ENCODE results near the gene SCNN1A. TPM values are rescaled to one million over a fixed set of nuclear protein-coding genes. Genes with fewer than 3 reads are reported as not detected.
"Not testable (repeated sequence)": the region's sequence is repeated elsewhere in the genome, so short reads cannot be mapped to it uniquely, and the experiment has no call there.

The SCNN1A gene
- total and polyA plus RNA-seq, 2 donors (not counting 3 experiments of a cell fraction or from before 2014, with no cell fraction given): 0.12 to 0.18 TPM

DNA sequence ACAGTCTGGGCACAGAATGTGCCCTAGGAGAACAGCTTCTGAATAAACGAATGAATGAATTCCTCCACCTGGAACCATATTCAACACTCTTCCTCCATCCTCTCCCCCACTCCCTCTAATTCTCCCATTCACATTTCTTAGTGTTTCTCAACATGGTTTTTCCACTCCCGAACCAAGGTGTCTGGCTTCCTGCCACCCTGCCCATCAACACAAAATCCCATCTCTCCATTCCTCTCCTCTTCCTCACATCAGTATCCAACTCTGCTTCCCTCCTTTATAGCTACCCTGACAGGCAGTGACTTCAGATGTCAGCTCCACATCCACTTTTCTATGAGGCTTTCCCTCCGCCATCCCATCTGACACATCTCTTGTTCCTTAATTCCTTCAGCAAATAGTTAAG, 36.4 kb downstream of the SCNN1A start:
- FAIRE-seq (peak; percentile 31), DNase-seq (ENCODE audit: low read depth, low spot score) (no peak)
- dilution Hi-C loops (cut with MboI; ENCODE audit: extremely low pct_ligation_motif_present, low sequenced_read_pairs): no loop called here
- Histone ChIP-seq H3K4me1 (ENCODE audit: control insufficient read depth, extremely low read depth, insufficient read depth, low read length) (peaks cover 57% of the 10 kb centered on the region), H3K9me1 (replicated peaks; ENCODE audit: control insufficient read depth, extremely low read depth, insufficient read depth, low read length) (no peaks in the 10 kb centered on the region), H2AFZ (ENCODE audit: low read depth, low read length) (no peak overlapping the region), H3K9ac (replicated peaks; ENCODE audit: extremely low read depth, insufficient read depth, low read length) (peak overlapping the region; percentile 80), H3K27ac (ENCODE audit: insufficient read depth, low read depth, low read length) (peak overlapping the region; percentile 69), H3K4me3 (replicated peaks in 1 of 3; ENCODE audit: insufficient read depth in 1 of 3, low read depth in 1 of 3, low read length in 3 of 3) (peak overlapping the region in 2 of 3 experiments; percentile 89 to 98), H4K20me1 (replicated peaks; ENCODE audit: control insufficient read depth, extremely low read depth, insufficient read depth, low read length) (no peaks in the 10 kb centered on the region), H3K9me3 (replicated peaks; ENCODE audit: control insufficient read depth, insufficient read depth, low read length) (no peaks in the 10 kb centered on the region), H3K27me3 (ENCODE audit: control insufficient read depth in 2 of 2, insufficient read depth in 2 of 2, low read length in 2 of 2) (no peaks in the 10 kb centered on the region), H3K4me2 (ENCODE audit: insufficient read depth, low read length) (peak overlapping the region; percentile 91), H3K79me2 (ENCODE audit: control insufficient read depth, insufficient read depth, low read length) (peaks cover 70% of the 10 kb centered on the region), H3K36me3 (ENCODE audit: control insufficient read depth in 2 of 2, extremely low read depth in 1 of 2, insufficient read depth in 2 of 2, low read length in 2 of 2) (peaks cover 0 to 3% of the 10 kb centered on the region in 2 experiments)
- ChIA-PET CTCF (interaction anchor here (0.8 to 4.5 kb wide), 10 partner anchors 12 to 127 kb away, joined by 3 to 26 read pairs (median 6); partner anchors contain the start of gene LTBR), POLR2A (interaction anchor here (0.6 to 1.5 kb wide), 5 partner anchors 16 to 195 kb away, joined by 3 to 6 read pairs (median 4); no protein-coding TSS in a partner anchor)
- TF ChIP-seq POLR2AphosphoS5 (IDR thresholded peaks at IDR 0.05; ENCODE audit: insufficient read depth, low read depth, low read length): no peak
- TF ChIP-seq FOS (IDR thresholded peaks at IDR 0.05; ENCODE audit: borderline replicate concordance, insufficient read depth, low read length): no peak
- TF ChIP-seq JUN (IDR thresholded peaks at IDR 0.05; ENCODE audit: borderline replicate concordance, insufficient read depth, insufficient read length, low read depth): no peak
- no peak for TF ChIP-seq POLR2A (IDR thresholded peaks at IDR 0.05; ENCODE audit: low read depth, low read length)
- TF ChIP-seq, protein P1, sequence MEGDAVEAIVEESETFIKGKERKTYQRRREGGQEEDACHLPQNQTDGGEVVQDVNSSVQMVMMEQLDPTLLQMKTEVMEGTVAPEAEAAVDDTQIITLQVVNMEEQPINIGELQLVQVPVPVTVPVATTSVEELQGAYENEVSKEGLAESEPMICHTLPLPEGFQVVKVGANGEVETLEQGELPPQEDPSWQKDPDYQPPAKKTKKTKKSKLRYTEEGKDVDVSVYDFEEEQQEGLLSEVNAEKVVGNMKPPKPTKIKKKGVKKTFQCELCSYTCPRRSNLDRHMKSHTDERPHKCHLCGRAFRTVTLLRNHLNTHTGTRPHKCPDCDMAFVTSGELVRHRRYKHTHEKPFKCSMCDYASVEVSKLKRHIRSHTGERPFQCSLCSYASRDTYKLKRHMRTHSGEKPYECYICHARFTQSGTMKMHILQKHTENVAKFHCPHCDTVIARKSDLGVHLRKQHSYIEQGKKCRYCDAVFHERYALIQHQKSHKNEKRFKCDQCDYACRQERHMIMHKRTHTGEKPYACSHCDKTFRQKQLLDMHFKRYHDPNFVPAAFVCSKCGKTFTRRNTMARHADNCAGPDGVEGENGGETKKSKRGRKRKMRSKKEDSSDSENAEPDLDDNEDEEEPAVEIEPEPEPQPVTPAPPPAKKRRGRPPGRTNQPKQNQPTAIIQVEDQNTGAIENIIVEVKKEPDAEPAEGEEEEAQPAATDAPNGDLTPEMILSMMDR (IDR thresholded peaks at IDR 0.05; ENCODE audit: extremely low read depth in 1 of 2, insufficient read depth in 1 of 2, low read depth in 1 of 2, low read length in 2 of 2): no peak
- no peak for TF ChIP-seq GATA2 (IDR thresholded peaks at IDR 0.05; ENCODE audit: insufficient read depth, insufficient read length, low read depth, low read length)
- no peak for TF ChIP-seq EZH2 (IDR thresholded peaks at IDR 0.05; ENCODE audit: borderline replicate concordance, low read depth, low read length, severe bottlenecking)
- TF ChIP-seq MYC (IDR thresholded peaks at IDR 0.05; ENCODE audit: low read depth, low read length): no peak
- TF ChIP-seq, protein P2, sequence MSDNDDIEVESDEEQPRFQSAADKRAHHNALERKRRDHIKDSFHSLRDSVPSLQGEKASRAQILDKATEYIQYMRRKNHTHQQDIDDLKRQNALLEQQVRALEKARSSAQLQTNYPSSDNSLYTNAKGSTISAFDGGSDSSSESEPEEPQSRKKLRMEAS (IDR thresholded peaks at IDR 0.05; ENCODE audit: insufficient read depth, insufficient read length): no peak
- no TSS peak for BruUV-seq (replicated peaks)
- intact Hi-C loops (cut with micrococcal nuclease): loop anchor here (5.0 kb wide), 1 partner anchor 128 kb away; no protein-coding TSS in a partner anchor

DNA sequence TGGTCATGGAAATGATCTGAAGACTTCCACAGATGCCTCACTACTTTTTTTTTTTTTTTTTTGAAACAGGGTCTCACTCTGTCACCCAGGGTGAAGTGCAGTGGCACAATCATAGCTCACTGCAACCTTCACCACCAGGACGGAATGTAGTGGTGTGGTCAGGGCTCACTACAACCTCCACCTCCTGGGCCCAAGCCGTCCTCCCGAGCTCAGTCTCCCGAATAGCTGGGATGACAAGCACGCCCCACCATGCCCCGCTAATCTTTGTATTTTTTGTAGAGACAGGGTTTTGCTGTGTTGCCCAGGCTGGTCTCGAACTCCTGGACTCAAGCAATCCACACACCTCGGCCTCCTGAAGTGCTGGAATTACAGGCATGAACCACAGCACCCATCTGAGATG, 36.8 kb downstream of the SCNN1A start:
- ChIA-PET CTCF (interaction anchor here (1.1 to 4.5 kb wide), 7 partner anchors 11 to 127 kb away, joined by 4 to 26 read pairs (median 11); partner anchors contain the start of gene LTBR), POLR2A (interaction anchor here (0.6 to 1.5 kb wide), 2 partner anchors 15 to 26 kb away, joined by 4 to 6 read pairs; no protein-coding TSS in a partner anchor)
- DNase-seq (ENCODE audit: low read depth, low spot score); H2AFZ ChIP-seq (ENCODE audit: low read depth, low read length); FAIRE-seq; H3K36me3 ChIP-seq (ENCODE audit: control insufficient read depth in 2 of 2, extremely low read depth in 1 of 2, insufficient read depth in 2 of 2, low read length in 2 of 2); H3K27ac ChIP-seq (ENCODE audit: insufficient read depth, low read depth, low read length); H3K27me3 ChIP-seq (ENCODE audit: control insufficient read depth in 2 of 2, insufficient read depth in 2 of 2, low read length in 2 of 2); H3K9me3 ChIP-seq (replicated peaks; ENCODE audit: control insufficient read depth, insufficient read depth, low read length); dilution Hi-C loops (cut with MboI; ENCODE audit: extremely low pct_ligation_motif_present, low sequenced_read_pairs); H3K9ac ChIP-seq (replicated peaks; ENCODE audit: extremely low read depth, insufficient read depth, low read length); H3K9me1 ChIP-seq (replicated peaks; ENCODE audit: control insufficient read depth, extremely low read depth, insufficient read depth, low read length); H3K4me3 ChIP-seq (replicated peaks in 1 of 3; ENCODE audit: insufficient read depth in 1 of 3, low read depth in 1 of 3, low read length in 3 of 3); BruUV-seq (replicated peaks); H4K20me1 ChIP-seq (replicated peaks; ENCODE audit: control insufficient read depth, extremely low read depth, insufficient read depth, low read length): not testable (repeated sequence)
- H3K4me2 ChIP-seq (ENCODE audit: insufficient read depth, low read length): peak overlapping the region; percentile 91
- intact Hi-C loops (cut with micrococcal nuclease): loop anchor here (5.0 kb wide), 1 partner anchor 129 kb away; no protein-coding TSS in a partner anchor
- peaks cover 57% of the 10 kb centered on the region for H3K4me1 ChIP-seq (ENCODE audit: control insufficient read depth, extremely low read depth, insufficient read depth, low read length)
- H3K79me2 ChIP-seq (ENCODE audit: control insufficient read depth, insufficient read depth, low read length): peaks cover 74% of the 10 kb centered on the region
